Measurements from ENCODE around the gene ERI3. TPM values are rescaled to one million over a fixed set of nuclear protein-coding genes. Genes with fewer than 3 reads are reported as not detected.
A peak's percentile ranks its signal among the peaks of the same experiment; 100 is the strongest.

The ERI3 gene
- total RNA-seq, 1 donor, result 52.8 TPM

DNA sequence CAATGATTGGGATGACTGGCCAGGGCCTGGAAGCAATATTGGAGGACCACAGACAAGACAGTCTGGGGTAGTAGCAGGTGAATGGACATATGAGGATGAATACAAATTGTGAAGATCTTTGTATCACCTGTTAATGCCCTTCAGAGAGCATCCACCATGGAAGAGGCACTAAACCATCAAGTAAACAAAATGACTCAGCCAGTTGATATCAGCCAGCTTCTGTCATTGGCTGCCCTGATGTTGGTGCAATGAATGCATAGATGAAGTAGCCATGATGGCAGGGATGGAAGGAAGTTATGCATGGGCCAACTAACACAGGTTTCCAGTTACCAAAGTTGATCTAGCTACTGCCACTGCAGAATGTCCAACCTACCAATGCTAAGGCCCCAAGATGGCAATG lies 16.1 kb upstream of the ERI3 start:
- Histone ChIP-seq H2AFZ (ENCODE audit: low read length) (no peak overlapping the region), H3K27me3 (ENCODE audit: insufficient read depth, low read length) (peaks cover 16% of the 10 kb centered on the region), H3K9me3 (ENCODE audit: low read depth, low read length) (no peaks in the 10 kb centered on the region), H3K27ac (ENCODE audit: low read depth, low read length) (no peak overlapping the region), H3K4me1 (ENCODE audit: insufficient read depth, low read length) (no peaks in the 10 kb centered on the region), H3K4me2 (ENCODE audit: insufficient read depth, low read length) (no peak overlapping the region), H3K4me3 (ENCODE audit: insufficient read depth, low read length) (no peak overlapping the region), H3K79me2 (ENCODE audit: insufficient read depth, low read length) (no peaks in the 10 kb centered on the region), H3K36me3 (ENCODE audit: insufficient read depth, low read length) (no peaks in the 10 kb centered on the region), H4K20me1 (ENCODE audit: insufficient read depth, low read length) (no peaks in the 10 kb centered on the region)
- TF ChIP-seq, protein P1, sequence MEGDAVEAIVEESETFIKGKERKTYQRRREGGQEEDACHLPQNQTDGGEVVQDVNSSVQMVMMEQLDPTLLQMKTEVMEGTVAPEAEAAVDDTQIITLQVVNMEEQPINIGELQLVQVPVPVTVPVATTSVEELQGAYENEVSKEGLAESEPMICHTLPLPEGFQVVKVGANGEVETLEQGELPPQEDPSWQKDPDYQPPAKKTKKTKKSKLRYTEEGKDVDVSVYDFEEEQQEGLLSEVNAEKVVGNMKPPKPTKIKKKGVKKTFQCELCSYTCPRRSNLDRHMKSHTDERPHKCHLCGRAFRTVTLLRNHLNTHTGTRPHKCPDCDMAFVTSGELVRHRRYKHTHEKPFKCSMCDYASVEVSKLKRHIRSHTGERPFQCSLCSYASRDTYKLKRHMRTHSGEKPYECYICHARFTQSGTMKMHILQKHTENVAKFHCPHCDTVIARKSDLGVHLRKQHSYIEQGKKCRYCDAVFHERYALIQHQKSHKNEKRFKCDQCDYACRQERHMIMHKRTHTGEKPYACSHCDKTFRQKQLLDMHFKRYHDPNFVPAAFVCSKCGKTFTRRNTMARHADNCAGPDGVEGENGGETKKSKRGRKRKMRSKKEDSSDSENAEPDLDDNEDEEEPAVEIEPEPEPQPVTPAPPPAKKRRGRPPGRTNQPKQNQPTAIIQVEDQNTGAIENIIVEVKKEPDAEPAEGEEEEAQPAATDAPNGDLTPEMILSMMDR (IDR thresholded peaks at IDR 0.05; ENCODE audit: extremely low read depth, low read depth, low read length), result no peak
- DNase-seq (ENCODE audit: insufficient read length, low spot score, missing footprints), result no peak

DNA sequence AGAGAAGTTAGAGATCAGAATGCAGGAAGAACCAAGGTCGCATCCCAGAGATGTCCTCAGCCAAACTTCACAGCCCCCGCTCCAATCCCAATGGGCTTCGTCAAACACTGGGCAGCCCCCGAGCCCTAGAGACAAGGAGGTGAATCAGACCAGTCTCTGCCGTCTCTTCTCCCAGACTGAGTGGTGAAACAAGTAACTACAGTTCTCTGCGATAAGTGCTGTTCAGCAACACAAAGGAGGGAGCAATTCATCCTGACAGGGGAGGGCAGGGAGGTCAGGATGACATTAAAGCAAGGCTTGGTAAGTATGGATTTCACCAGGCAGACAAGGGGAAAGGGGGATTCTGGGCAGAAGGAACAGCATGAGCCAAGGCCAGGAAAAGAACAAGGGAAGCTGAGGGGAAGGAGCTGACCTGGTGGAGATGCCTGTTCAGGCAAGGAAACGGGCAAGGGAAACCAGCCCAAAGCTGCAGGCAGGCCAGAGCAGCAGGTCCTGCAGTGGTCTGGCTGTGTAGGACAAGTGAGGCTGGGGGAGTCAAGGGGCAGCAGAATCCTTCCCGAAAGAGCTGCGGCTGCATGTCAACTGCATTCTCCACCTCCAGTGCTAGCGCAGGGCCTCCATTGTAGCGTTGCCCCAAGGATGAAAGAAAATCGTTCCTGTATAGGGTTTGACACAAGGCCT lies 13.6 kb upstream of the ERI3 start:
- H3K79me2 ChIP-seq (ENCODE audit: insufficient read depth, low read length), result no peaks in the 10 kb centered on the region
- no peak overlapping the region for H2AFZ ChIP-seq (ENCODE audit: low read length)
- H3K27ac ChIP-seq (ENCODE audit: low read depth, low read length), result no peak overlapping the region
- peaks cover 18% of the 10 kb centered on the region for H3K27me3 ChIP-seq (ENCODE audit: insufficient read depth, low read length)
- no peak overlapping the region for H3K4me2 ChIP-seq (ENCODE audit: insufficient read depth, low read length)
- DNase-seq (ENCODE audit: insufficient read length, low spot score, missing footprints), result peak; percentile 63
- no peaks in the 10 kb centered on the region for H4K20me1 ChIP-seq (ENCODE audit: insufficient read depth, low read length)
- no peak overlapping the region for H3K4me3 ChIP-seq (ENCODE audit: insufficient read depth, low read length)
- no peaks in the 10 kb centered on the region for H3K36me3 ChIP-seq (ENCODE audit: insufficient read depth, low read length)
- no peaks in the 10 kb centered on the region for H3K9me3 ChIP-seq (ENCODE audit: low read depth, low read length)
- TF ChIP-seq, protein P1 (IDR thresholded peaks at IDR 0.05; ENCODE audit: extremely low read depth, low read depth, low read length), result no peak
- no peaks in the 10 kb centered on the region for H3K4me1 ChIP-seq (ENCODE audit: insufficient read depth, low read length)

DNA sequence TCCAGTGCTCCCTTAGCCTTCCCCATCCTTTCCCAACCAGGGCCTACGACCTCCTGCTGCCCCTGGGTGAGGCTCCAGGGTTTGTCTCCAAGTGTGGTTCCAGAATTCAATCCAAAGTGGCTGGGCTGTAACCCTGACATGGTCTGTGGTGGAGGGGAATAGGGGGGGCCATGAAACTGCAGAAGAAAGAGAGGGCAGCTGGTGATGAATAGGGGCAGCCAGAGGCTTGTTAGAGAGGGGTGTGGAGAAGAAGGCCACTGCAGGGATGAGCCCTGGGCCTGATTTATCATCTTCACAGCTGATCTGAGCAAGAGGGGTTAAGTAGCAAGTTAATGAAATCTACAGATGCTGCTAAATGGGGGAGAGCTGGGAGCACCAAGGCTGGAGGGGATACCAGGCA lies 12.9 kb upstream of the ERI3 start:
- Histone ChIP-seq H3K27me3 (ENCODE audit: insufficient read depth, low read length) (peaks cover 18% of the 10 kb centered on the region), H4K20me1 (ENCODE audit: insufficient read depth, low read length) (no peaks in the 10 kb centered on the region), H2AFZ (ENCODE audit: low read length) (no peak overlapping the region), H3K4me1 (ENCODE audit: insufficient read depth, low read length) (no peaks in the 10 kb centered on the region), H3K79me2 (ENCODE audit: insufficient read depth, low read length) (no peaks in the 10 kb centered on the region), H3K36me3 (ENCODE audit: insufficient read depth, low read length) (no peaks in the 10 kb centered on the region), H3K27ac (ENCODE audit: low read depth, low read length) (no peak overlapping the region), H3K9me3 (ENCODE audit: low read depth, low read length) (no peaks in the 10 kb centered on the region), H3K4me2 (ENCODE audit: insufficient read depth, low read length) (no peak overlapping the region), H3K4me3 (ENCODE audit: insufficient read depth, low read length) (no peak overlapping the region)
- TF ChIP-seq, protein P1 (IDR thresholded peaks at IDR 0.05; ENCODE audit: extremely low read depth, low read depth, low read length), result no peak
- no peak for DNase-seq (ENCODE audit: insufficient read length, low spot score, missing footprints)

DNA sequence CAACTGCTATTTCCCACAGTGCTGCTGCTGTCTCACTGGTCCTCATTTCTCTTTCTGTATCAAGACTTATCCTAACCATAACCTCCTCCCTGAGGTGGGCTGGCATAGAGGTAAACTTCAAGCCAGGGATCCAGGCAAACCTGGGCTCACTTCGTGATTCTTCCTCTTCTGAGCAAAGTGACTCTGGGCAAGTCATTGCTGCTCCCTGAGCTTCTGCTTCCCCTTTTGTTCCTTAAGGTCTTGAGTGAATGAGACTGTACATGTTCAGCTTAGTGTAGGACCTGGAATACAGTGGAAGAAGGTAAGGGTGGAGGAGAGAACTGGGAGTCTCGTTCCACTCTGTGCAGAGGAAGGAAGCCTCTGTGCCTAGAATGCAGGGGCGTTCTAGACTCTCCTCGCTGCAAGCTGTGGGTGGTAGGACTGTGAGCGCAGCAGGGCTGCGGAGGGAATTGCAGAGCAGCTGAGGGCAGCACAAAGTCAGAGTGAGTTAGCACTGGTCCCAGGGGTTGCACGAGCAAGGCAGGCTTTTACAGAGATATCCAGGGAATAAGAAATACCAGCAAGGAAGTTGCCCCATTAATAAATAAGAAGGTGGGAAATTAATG lies 11.4 kb upstream of the ERI3 start:
- DNase-seq (ENCODE audit: insufficient read length, low spot score, missing footprints), result no peak
- peaks cover 20% of the 10 kb centered on the region for H3K27me3 ChIP-seq (ENCODE audit: insufficient read depth, low read length)
- TF ChIP-seq, protein P1 (IDR thresholded peaks at IDR 0.05; ENCODE audit: extremely low read depth, low read depth, low read length), result no peak

More for the DNA sequence above, 11.4 kb upstream of the ERI3 start:
- Histone ChIP-seq H3K79me2 (ENCODE audit: insufficient read depth, low read length) (no peaks in the 10 kb centered on the region), H3K4me2 (ENCODE audit: insufficient read depth, low read length) (no peak overlapping the region), H3K4me3 (ENCODE audit: insufficient read depth, low read length) (no peak overlapping the region), H2AFZ (ENCODE audit: low read length) (no peak overlapping the region), H3K27ac (ENCODE audit: low read depth, low read length) (no peak overlapping the region), H4K20me1 (ENCODE audit: insufficient read depth, low read length) (no peaks in the 10 kb centered on the region), H3K9me3 (ENCODE audit: low read depth, low read length) (no peaks in the 10 kb centered on the region), H3K36me3 (ENCODE audit: insufficient read depth, low read length) (no peaks in the 10 kb centered on the region), H3K4me1 (ENCODE audit: insufficient read depth, low read length) (no peaks in the 10 kb centered on the region)
